GM21737 (cell line): Measurements from ENCODE around the gene PSMD12.
"Not testable (repeated sequence)": the region's sequence is repeated elsewhere in the genome, so short reads cannot be mapped to it uniquely, and the experiment has no call there.

Experiments
- ATAC-seq: cut with Tn5 transposase; IDR thresholded peaks from one replicate; pipeline ENCODE4 v1.9.1; 2021; ENCODE audit warnings: mild to moderate bottlenecking, moderate library complexity; ENCODE audit not compliant: unreplicated experiment

PSMD12 gene

GRCh38 chr17:67388536-67388935 lies 22.2 kb upstream of the PSMD12 start:
- ATAC-seq, result not testable (repeated sequence)

- ATAC-seq, result no peak
These were observed 20.7 kb upstream of the PSMD12 start for GRCh38 chr17:67386965-67387551.

GRCh38 chr17:67385122-67385988 lies 19.0 kb upstream of the PSMD12 start:
- no peak for ATAC-seq

- ATAC-seq, result no peak
These were observed 15.5 kb upstream of the PSMD12 start for GRCh38 chr17:67381929-67382257.

- ATAC-seq, result no peak
These were observed 12.9 kb upstream of the PSMD12 start for GRCh38 chr17:67379251-67379630.

- ATAC-seq, result peak; percentile 45
These were observed 12.3 kb upstream of the PSMD12 start for GRCh38 chr17:67378454-67379250.

GRCh38 chr17:67377488-67378453 lies 11.4 kb upstream of the PSMD12 start:
- no peak for ATAC-seq

GRCh38 chr17:67376737-67377487 lies 10.5 kb upstream of the PSMD12 start, which contains the start of gene PITPNC1:
PITPNC1 (plus strand) TSS chr17:67377281.
- peak; percentile 72 for ATAC-seq

GRCh38 chr17:67376415-67376736 lies 10.0 kb upstream of the PSMD12 start:
- ATAC-seq, result no peak

GRCh38 chr17:67375716-67376115 lies 9.3 kb upstream of the PSMD12 start:
- no peak for ATAC-seq

- no peak for ATAC-seq
These were observed 8.7 kb upstream of the PSMD12 start for GRCh38 chr17:67375054-67375427.

GRCh38 chr17:67374329-67375053 lies 8.1 kb upstream of the PSMD12 start:
- ATAC-seq, result no peak

- ATAC-seq, result no peak
These were observed 6.4 kb upstream of the PSMD12 start for GRCh38 chr17:67372751-67373150.

GRCh38 chr17:67369676-67370075 lies 3.3 kb upstream of the PSMD12 start:
- no peak for ATAC-seq

- peak; percentile 5 for ATAC-seq
These were observed 612 bp downstream of the PSMD12 start for GRCh38 chr17:67365738-67366192.

GRCh38 chr17:67364847-67365737 lies 1.3 kb downstream of the PSMD12 start:
- ATAC-seq, result no peak

GRCh38 chr17:67362173-67362572 lies 4.2 kb downstream of the PSMD12 start:
- no peak for ATAC-seq

GRCh38 chr17:67360880-67361279 lies 5.5 kb downstream of the PSMD12 start:
- no peak for ATAC-seq
